Fibroblast of skin of back (primary cell): Measurements from ENCODE around the gene CP. TPM values are rescaled to one million over a fixed set of nuclear protein-coding genes. Genes with fewer than 3 reads are reported as not detected.
"Not testable (repeated sequence)": the region's sequence is repeated elsewhere in the genome, so short reads cannot be mapped to it uniquely, and the experiment has no call there.

ENCODE experiments used
- DNase-seq: peaks from one replicate; pipeline ENCODE4 v3.0.0-alpha.2; 2013
- polyA plus RNA-seq, 2 experiments: library from polyadenylated mRNA; unstranded; fragments of 120-200 nt; gene quantifications; one replicate each; pipeline ENCODE4 v1.2.1, GENCODE V29; 2013; ENCODE audit not compliant: insufficient read length in 2 of 2

Gene CP
- polyA plus RNA-seq (2013, experiment 1 of 2; ENCODE audit: insufficient read length), result not detected
- not detected for polyA plus RNA-seq (2013, experiment 2 of 2; ENCODE audit: insufficient read length)

- no peak for DNase-seq
Observed at GRCh38 chr3:149221783-149222517, at the start of gene CP. CP (minus strand) TSS chr3:149221829; CDS start chr3:149221792, 37 bp downstream.

DNA sequence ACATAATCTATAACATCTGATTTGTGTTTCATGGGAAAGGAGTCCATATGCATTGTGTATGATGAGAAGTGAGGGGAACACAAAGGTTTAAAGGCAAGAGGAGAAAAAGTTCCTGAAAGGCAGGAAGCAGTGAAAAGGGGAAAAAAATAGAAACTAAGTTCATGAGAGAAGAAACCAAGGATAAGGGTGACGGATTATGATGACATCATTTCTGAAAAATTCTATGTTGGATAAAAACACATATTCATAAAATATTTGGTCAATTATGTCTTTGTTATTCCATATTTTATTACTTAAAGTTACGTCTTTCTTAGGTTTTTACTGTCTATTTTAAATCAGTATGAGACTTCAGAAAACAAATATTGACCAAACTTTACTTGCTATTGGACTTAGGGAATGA is 48.6 kb upstream of the CP start:
- peak; percentile 80 for DNase-seq

DNA sequence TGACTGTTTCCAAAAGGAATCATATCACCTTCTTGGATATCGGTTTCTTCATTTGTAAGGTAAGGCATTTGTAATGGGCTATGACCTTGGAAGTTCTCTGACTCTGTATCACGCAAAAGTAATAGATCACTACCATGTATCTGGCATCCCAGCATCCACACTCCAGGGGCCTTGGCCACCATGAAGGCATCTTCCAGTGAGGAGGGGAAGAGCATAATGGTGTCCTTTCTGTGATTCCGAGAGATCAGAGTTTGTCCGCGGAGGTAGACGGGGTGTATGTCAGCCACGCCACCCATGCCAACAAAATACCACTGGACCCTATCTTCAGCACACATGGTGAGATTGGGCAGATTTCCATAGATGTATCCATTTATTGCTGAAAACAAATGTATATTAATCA is 48.1 kb upstream of the CP start:
- no peak for DNase-seq

GRCh38 chr3:149267565-149267964 is 45.9 kb upstream of the CP start:
- peak; percentile 32 for DNase-seq

GRCh38 chr3:149266736-149267135 is 45.1 kb upstream of the CP start:
- peak; percentile 54 for DNase-seq

- no peak for DNase-seq
Observed at GRCh38 chr3:149263856-149264255, 42.2 kb upstream of the CP start.

- no peak for DNase-seq
Observed at GRCh38 chr3:149258714-149259113, 37.1 kb upstream of the CP start.

DNA sequence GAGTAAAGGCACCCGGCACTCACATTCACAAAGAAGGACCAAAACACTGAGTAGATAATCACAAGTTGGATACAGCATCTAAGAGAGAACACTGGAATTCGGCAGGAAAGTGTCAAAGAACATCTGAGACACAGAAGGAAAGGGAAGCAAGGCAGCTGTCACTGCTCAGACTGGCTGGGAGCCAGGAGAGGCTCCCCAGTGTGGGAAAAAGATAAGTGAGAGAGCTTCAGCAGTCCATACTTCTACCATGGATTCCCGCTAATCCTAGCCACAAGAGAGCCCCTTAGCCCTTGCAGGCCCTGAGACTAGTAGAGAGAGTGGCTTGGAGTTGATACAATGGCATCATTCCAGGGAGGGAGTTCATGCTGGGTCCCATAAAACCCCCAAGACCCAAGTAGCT is 36.7 kb upstream of the CP start:
- DNase-seq, result peak; percentile 40

- DNase-seq, result no peak
Observed at GRCh38 chr3:149252272-149252671, 30.6 kb upstream of the CP start.

- DNase-seq, result no peak
Observed at GRCh38 chr3:149251186-149251585, 29.6 kb upstream of the CP start.

- DNase-seq, result no peak
Observed at GRCh38 chr3:149247929-149248691, 26.5 kb upstream of the CP start.

GRCh38 chr3:149247008-149247710 is 25.5 kb upstream of the CP start:
- DNase-seq, result peak; percentile 86

GRCh38 chr3:149245738-149246451 is 24.3 kb upstream of the CP start:
- DNase-seq, result peak; percentile 87

- no peak for DNase-seq
Observed at GRCh38 chr3:149243540-149243939, 21.9 kb upstream of the CP start.

GRCh38 chr3:149239357-149239936 is 17.8 kb upstream of the CP start:
- no peak for DNase-seq

GRCh38 chr3:149238268-149238667 is 16.6 kb upstream of the CP start:
- DNase-seq, result not testable (repeated sequence)

DNA sequence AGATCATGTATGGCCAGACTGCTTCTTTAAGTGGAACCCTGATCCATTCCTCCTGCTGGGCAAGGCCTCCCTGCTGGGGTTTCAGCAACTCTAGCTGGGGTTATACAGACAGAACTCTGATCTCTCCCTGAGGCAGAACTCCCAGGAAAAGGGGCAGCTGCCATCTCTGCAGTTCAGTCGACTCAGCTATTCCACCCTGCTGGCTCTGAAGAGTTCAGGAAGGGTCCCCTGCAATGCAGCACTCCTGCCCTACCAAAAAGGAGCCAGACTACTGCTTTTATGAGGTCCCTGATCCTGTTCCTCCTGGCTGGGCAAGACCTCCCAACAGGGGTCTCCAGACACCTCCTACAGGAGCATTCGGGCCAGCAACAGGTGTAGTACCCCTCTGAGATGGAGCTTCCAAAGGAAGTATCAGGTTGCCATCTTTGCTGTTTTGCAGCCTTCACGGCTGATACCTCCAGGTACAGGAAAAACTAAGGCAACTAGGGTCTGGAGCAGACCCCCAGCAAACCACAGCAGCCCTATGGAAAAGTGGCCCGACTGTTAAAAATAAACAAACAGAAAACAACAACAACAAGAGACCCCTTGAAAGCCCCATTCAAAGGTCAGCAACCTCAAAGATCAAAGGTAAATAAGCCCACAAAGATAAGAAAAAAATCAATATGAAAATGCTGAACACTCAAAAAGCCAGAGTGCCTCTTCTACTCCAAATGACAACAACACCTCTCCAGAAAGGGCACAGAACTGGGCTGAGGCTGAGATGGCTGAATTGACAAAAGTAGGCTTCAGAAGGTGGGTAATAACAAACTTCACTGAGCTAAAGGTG is 14.2 kb upstream of the CP start:
- DNase-seq, result no peak

DNA sequence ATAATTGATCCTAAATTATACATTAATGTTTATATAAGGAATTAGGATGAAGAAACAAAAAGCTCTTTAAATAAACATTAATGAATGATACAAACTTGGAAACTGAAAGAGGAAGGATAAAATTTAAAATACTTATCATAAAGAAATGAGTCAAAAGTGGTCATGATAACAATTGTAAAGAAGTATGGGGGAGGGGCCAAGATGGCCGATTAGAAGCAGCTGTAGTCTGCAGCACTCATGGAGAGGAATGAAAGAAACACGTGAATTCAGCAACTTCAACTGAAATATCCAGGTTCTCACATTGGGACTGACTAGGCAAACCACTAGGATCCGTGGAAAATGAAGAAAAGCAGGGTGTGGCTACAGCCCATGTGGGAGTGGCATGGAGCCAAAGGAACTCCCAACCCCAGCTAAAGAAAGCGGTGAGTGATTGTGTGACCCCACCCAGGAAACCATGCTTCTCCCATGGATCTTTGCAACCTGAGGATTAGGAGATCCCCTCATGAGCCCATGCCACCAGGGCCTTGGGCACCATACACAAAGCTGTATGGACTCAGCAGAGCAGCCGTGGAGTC is 13.1 kb upstream of the CP start:
- DNase-seq, result peak; percentile 16

- no peak for DNase-seq
Observed at GRCh38 chr3:149233323-149233722, 11.7 kb upstream of the CP start.

DNA sequence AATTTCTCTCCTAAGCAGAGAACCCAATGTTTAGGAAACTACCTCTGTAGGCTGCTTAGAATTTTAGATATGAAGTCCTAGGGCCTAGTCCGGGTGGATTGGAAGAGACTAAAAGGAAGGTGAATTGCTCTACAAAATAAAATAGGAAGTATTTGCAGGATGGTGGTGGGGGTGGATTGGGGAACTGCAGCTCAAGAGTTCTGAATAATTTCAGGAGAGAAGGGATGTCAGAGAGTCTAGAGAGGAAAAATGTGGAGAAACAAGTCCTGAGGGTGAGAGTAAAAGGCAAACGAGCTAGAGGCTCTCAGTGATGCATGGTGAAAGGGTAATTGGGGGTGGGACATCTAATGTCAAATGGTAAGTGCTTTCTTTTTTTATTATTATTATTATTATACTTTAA is 10.2 kb upstream of the CP start:
- no peak for DNase-seq
